NK-92 treated with Interleukin-12 subunit alpha and Interleukin-12 subunit beta, amount 100 ng/mL, for 24 hours (cell line): ENCODE measurements around the gene FIBP.

Experiments
- DNase-seq: peaks from one replicate; lab custom pipeline; 2025; lab: John Stamatoyannopoulos, UW

FIBP gene

DNA sequence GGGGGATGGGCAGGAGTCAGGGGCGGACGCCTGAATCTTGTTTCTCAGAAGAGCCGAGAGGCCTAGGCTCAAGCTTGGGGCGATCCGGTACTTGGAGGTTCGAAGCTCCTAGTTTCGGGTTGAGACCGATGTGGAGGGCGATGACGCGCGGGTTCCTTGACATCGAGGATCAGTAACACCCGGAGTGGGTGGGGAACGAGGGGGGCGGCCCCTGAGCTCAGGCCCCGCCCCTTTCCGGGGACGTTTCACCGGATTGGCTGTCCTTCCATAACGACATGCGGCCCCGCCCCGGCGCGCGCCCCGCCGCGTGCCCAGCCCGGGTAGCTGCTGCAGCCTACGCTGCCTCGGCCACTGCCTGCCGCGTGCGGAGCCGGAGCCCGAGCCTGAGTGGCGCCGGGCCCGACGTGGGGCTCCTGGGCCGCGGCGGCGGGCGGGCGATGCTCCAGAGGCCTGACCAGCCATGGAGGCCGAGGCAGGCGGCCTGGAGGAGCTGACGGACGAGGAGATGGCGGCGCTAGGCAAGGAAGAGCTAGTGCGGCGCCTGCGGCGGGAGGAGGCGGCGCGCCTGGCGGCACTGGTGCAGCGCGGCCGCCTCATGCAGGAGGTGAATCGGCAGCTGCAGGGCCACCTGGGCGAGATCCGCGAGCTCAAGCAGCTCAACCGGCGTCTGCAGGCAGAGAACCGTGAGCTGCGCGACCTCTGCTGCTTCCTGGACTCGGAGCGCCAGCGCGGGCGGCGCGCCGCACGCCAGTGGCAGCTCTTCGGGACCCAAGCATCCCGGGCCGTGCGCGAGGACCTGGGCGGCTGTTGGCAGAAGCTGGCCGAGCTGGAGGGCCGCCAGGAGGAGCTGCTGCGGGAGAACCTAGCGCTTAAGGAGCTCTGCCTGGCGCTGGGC is 2.3 kb upstream of the FIBP start, which contains the start of gene CCDC85B:
TSS of gene CCDC85B (plus strand) at position 350 of the 895 bp plus-strand sequence. CDS start at position 461, 111 bp downstream.
- peak; percentile 96 for DNase-seq

DNA sequence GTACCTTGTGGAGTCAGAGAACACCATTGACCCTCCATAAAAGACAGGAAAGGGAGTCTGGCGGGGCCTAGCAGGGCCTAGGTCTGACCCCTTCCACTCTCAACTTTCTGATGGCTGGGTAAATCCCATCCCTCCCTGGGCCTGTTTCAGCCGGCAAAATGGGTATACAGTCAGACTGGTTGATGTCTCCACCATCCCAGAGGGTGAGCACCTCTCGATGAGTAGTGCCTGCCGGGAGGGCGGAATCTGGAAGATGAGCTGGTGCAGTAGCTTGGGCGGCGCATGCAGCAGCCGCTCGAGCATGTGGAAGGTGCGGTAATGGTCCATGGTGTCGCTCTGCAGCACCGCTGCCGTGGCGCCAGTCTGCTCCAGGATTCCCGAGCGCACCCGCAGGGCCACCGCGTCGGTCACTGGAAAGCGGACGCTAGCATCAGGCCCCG is 528 bp downstream of the FIBP start:
- DNase-seq = no peak

DNA sequence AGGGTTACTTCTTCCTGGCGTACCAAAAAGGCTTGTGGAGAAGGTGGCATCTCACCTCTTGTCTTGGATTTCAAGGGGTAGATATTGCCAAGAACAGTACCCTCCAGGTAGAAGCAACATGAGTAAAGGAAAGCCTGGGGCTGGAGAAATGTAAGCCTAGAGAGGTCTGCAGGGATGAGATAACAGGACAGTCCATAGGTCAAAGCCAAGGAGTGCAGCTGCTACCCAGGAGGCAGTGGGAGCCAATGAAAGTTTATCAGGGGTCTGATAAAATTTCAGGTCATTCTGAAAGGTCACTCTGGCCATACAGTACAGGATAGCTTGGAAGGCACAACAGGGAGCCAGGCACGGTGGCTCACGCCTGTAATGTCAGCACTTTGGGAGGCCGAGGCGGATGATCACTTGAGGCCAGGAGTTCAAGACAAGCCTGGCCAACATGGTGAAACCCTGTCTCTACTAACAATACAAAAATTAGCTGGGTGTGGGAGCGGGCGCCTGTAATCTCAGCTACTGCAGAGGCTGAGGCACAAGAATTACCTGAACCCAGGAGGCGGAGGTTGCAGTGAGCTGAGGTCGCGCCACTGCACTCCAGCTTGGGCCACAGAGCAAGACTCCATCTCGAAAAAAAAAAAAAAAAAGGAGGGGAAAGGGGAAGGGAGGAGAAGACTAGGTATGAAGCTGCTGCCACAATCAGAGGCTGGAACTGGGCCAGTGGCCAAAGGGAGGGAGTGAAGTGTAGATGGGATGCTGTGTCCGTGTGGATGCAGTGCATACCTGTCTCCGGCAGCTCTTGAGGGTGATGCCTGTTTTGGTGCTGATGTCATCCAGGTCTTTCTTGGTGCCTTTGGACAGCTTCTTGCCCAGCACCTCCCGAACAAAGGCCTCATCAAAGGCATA is 1.2 kb downstream of the FIBP start:
- DNase-seq = no peak

DNA sequence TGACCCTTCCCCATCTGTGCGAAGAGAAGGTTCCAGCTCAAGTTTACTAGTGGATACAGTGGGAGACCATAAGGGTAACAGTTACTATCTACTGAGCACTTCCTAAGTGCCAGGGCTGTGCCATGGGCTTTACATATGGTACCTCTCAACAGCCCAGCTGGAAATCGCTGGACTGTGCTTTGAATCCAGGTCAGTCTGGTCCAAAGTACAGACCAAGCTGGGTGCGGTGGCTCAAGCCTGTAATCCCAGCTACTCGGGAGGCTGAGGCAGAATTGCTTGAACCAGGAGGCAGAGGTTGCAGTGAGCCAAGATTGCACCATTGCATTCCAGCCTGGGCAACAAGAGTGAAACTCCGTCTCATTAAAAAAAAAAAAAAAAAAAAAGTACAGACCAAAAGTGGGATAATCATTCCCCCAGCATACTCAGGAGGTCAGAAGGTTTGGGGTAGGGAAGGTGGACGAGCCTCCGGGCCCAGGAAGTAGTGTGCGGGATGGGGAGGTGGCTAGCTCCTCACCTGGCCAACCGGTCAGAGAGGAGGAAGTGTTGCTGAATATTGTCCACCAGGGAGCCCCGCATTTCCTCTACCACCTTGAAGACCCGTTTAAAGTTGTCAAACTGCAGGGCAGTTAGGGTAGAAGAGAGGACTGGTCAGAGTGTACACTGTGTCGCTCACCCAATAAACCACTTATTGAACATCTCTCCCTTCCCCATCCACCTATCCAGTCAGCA is 2.3 kb downstream of the FIBP start:
- DNase-seq = no peak

DNA sequence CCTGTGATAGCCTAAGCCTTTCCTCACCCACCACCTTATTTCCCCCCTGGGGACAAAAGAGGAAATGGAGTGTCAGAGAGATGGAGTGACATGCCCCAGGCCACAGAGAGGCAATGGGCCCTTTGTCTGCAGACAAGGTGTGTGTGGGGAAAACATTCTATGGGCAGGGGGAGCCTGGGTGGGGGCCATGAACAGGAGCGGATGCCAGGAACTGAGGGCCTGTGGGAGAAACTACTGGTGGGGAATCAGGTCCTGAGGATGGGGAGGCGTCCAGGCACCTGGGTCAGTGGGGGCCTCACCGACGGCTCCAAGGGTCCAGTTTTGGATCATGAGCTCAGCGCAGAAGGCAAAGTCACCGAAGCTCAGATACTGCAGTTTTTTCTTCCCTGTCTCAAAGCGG is 3.0 kb downstream of the FIBP start:
- no peak for DNase-seq

DNA sequence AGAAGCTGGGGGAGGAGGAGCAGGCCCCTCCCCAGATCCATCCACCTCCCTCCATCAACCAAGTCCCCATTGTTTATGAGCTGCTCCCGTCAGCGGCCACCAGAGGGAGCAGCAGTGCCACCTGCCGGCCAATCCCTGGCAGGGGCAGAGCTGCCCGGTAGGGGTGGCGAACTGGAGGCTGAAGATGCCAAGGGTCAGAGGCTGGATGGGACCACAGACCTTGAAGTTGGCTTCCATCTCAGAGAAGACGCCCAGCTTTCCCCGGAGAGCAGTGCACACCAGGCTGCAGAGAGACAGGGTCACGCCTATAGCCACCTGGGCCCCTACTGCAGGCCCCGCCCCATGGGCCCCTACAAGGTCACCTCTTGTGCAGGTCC is 3.6 kb downstream of the FIBP start:
- DNase-seq = peak; percentile 69

DNA sequence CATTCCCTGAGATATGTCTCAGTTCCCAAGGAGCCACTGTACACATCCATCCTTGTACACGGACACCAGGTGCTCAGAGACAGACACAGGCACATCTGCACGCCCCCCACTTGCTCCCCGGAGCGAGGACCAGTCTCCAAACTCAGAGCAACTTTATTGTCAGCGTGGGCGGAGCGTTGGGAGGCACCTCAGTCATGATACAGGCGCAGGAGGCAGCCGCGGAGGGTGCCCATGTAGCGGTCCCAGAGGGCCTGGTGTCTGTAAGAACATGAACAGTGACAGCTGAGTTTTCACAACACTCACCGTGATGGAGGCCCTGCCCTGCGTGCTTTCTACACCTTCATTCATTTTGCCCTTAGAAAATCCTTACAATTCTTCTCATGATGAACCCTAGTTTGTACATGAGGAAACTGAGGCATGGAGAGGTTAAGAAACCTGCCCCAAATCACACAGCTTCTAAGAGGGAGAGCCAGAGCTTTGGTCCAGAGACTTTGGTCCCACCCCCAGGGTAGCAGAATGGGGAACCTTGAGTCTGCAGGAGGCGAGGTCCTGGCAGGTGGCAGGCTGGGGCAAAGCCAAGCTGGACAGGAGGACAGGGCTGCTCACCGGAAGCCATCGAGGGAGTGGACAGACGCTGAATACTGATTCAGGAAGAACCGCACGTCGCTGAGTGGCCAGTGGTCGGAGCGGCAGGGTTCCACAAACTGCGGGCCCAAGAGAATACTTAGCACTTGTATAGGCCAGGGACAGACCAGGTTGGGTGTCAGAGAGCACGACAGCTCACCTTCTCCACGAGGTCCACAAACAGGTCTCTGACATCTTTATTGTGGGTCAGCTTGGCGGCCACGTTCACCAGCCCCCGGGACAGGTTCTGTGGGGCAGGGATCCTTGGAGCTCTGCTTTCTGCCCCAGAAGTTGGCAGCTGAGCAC is 4.2 kb downstream of the FIBP start:
- no peak for DNase-seq

DNA sequence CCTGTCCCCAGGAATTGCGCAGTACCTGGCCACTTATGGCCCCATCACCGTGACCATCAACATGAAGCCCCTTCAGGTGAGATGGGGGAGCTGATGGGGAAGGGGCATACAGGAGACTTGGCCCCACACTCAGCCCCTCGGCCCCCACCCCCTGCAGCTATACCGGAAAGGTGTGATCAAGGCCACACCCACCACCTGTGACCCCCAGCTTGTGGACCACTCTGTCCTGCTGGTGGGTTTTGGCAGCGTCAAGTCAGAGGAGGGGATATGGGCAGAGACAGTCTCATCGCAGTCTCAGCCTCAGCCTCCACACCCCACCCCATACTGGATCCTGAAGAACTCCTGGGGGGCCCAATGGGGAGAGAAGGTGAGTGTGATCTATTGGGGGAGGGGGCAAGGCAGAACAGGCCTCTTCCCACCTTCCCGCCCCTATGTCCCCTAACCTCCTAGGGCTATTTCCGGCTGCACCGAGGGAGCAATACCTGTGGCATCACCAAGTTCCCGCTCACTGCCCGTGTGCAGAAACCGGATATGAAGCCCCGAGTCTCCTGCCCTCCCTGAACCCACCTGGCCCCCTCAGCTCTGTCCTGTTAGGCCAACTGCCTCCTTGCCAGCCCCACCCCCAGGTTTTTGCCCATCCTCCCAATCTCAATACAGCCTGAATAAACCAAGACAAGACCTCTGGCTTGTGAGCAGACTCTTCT is 5.1 kb downstream of the FIBP start:
- DNase-seq = no peak

DNA sequence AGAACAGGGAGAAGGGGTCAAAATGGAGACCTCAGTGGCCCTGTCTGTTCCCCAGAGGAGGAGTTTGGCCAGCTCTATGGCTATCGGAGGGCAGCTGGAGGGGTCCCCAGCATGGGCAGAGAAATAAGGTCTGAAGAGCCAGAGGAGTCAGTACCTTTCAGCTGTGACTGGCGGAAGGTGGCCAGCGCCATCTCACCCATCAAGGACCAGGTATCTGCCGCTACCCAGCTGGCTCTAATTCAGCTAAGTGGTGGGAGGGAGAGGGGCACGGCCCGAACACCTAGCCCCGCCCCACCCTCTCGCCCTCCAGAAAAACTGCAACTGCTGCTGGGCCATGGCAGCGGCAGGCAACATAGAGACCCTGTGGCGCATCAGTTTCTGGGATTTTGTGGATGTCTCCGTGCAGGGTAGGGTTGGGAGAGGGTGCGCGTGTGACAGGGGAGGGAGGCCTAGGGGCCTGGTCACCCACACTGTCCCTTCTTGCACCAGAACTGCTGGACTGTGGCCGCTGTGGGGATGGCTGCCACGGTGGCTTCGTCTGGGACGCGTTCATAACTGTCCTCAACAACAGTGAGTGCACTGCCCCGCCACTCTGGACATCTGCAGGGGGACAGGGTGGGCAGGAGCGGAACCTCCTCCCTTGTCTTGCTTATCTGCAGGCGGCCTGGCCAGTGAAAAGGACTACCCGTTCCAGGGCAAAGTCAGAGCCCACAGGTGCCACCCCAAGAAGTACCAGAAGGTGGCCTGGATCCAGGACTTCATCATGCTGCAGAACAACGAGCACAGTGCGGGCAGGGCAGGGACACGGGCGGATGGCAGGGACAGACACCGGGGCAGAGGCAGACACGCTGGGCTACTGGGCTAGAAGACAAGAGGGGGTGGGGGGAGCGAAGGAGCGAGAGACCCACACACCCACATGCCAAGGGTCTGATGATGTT is 5.9 kb downstream of the FIBP start:
- no peak for DNase-seq

DNA sequence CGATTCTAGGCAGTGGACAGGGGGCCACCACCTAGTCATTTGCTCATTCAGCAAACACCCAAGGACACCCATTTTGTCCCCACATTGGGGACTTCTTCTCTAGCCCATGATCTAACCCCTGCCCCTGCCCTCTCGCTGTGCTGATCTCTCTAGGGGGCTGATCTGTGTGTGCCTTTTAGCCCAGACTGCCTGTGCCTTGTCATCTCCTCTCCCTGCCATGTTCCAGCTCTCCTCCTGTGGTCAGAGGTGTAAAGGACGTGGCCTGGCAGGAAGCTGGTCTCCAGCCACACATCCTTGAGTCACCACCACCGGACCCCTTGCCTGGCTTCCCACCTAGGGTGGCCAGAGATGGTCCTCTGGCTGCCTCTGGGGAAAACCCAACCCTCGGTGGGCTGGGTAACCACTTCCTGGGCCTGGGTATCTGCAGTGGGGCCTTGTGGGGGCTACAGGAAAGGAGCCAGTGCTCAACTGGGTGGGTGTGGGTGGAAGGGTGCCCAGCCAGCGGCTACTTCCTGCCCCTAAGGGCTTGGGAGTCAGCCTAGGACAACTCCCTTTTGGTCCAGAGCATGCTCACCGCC is 7.3 kb downstream of the FIBP start:
- DNase-seq = peak; percentile 77

DNA sequence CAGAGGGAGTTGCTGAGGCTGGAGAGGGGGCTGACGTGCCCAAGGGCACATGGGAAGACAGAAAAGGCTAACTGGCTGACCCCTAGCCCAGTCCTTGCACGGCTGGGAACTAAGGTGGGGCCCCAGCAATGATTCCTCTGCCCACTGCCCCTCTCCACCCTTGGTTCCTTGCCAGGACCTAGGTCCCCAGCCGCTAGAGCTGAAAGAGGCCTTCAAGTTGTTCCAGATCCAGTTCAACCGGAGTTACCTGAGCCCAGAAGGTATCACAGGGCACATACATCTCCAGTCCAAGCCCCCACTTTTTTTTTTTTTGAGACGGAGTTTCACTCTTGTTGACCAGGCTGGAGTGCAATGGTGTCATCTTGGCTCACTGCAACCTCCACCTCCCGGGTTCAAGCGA is 8.2 kb downstream of the FIBP start:
- no peak for DNase-seq

DNA sequence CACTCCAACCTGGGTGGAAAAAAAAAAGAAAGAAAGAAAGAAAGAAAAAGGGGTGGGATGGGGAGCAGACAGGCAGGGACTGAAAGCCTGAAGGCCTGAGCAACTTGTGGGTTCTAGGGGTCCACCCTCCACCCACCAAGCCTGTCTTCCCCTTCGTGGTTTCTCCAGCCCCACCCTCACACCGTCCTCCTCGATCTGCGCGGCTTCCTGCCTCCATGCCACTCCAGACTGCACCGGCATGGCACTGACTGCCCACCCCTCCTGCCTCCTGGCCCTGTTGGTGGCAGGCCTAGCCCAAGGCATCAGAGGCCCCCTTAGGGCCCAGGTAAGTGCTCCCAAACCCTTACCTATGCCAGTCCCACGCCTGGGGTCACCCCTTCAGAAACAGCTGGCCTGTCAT is 8.7 kb downstream of the FIBP start, which contains the start of gene CTSW:
TSS of gene CTSW (plus strand) at position 221 of the 400 bp plus-strand sequence. CDS start at position 239, 18 bp downstream.
- DNase-seq = peak; percentile 79

DNA sequence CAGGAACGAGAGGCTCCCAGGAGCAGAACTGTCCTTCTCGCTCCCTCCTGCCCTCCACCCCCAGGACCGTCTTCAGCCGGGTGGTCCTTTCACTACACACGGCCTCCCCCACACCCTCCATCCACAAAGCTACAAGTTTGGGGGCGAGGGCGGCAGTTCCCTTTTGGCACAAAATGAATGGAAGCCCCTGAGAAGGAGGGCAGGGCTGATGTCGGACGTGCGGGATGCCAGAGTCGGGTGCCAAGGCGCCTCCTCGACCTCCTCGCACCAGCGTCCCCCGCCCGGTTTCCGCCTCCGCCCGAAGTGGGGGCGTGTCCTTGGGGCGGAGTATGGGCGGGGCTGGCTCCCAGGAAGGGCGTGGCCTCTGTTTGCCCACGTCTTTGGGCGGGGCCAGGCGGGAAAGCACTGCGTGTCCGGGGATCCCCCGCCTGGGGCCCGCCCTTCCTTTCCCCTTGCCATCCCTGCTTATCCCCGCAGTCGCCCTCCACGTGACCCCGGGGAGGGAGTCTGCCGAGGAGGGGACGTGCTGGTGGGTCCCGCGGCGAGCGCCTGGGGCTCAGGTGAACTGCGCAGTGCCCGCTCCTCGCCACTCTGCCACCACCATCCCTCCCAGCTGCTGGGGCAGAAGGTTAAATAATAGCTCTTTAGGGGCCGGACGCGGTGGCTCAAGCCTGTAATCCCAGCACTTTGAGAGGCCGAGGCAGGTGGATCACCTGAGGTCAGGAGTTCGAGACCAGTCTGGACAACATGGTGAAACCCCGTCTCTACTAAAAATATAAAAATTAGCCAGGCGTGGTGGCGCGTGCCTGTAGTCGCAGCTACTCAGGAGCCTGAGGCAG is 14.7 kb downstream of the FIBP start:
- DNase-seq = peak; percentile 92

DNA sequence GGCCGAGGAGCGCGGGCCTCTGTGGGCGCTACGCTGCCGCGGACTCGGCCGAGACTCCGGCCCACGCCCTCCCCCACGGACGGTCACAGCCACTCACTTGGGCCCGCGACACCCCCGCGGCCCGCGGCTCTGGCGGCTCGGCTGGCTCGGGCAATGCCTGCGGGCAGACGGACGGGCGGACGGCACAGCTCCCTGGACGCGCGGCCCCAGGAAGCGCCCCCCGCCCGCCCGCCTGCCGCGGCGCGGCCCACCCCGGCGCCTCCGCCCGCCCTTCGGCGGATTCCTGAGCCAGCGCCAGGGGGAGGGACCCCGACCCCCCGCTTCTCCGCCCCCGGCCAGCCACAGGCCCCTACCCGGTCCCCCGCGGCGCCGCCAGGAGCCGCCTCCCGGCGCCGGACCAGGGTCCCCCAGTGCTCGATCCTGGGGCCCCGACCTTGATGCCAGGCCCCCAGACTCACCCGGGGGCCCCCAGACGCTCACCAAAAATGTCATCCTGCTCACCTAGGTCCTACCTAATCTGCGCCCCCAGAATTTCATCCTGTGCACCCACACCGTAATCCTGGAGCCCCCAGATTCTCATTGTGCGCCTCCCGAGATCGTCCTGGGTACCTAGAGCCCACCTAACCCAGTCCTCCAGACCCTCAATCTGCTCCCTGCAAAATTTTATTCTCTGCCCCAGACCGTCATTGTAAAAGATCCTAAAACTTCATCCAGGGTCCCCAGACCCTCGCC is 15.5 kb downstream of the FIBP start, which contains the start of gene EFEMP2:
TSS of gene EFEMP2 (minus strand) at position 215 of the 732 bp plus-strand sequence. CDS start 446 bp downstream, outside the sequence.
- DNase-seq = no peak

DNA sequence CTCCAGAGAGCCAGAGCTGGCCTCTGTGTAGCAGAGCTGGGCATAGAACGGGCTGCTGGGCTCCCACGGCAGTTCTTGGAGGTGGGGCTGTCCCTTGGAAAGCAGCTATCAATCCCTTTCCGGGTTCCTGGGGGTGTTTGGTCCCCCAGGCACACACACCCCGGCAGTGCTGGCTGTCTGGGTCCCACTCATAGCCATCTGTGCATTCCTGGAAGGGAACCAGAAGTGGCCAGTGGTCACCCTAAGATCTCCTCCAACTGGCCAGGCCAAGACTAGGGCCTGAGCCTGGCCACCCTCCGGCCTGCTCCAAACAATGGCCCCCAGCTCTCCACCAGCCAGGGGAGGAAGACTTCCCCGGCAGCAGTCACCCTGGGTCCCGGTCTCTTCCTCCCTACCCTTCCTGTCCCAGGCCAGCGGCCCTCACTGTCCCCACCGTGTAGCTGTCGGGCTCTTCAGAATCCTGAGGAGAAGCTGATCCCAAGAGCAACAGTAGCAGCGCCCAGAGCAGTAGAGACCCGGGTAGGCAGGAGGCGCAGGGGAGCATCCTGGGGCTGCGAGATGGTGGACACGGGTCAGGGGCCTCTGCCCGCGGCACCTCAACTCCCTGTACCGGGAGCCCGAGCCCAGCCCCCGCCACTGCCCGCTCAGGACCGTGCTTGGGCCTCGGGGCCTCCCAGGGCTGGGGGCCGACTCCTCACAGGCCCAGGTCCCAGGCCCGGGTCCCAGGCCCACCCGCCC is 16.3 kb downstream of the FIBP start:
- no peak for DNase-seq
